Ramos (cell line): ENCODE results near the gene CCDC97.
"Not testable (repeated sequence)": the region's sequence is repeated elsewhere in the genome, so short reads cannot be mapped to it uniquely, and the experiment has no call there.

Experiments used
- in situ Hi-C: fragments of 300-500 bp; cut with MboI; formaldehyde crosslinking; loops from one replicate; pipeline ENCODE4 v1.14.3; 2022; ENCODE audit warnings: low sequenced_read_pairs; ENCODE audit not compliant: unreplicated experiment

CCDC97 gene

DNA sequence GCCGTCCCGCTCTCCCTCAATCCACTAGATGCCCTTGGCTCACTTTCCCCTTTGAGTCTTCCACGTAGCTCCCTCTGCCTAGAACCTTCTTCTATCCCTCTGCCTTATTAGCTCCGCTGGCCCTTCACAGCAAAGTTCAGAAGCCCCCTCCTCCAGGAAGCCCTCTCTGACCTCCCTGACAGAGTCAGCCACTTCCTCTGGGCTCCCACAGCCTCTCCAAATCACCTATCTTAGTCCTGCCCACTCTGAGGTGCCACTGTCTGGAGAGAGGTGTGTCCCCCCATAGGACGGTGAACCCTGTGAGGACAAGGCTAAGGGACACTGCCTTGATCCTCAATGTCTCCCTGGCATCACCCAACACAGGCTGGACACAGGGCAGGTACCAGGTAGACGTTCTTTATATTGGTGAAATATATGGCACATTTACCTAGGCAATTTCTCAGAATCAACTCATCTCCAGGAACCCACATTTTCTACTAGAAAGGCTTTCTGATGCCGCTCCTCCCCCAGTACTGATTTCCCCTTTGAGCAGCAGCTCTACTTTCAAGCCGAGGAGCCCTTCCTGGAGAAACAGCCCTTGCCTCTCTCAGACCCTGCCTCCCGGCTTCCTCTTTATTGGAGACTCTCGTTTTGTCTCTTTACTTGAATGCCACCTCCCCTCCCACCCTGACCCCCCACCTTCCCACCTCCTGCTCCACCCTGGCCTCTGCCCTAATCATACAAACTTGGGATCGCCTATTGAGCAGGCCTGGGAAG, 47.2 kb downstream of the CCDC97 start:
- in situ Hi-C loops, result no loop called here

- in situ Hi-C loops, result no loop called here
Measured at GRCh38 chr19:41357746-41358145, 47.8 kb downstream of the CCDC97 start.

GRCh38 chr19:41359741-41360140, 49.8 kb downstream of the CCDC97 start:
- in situ Hi-C loops, result no loop called here

GRCh38 chr19:41362143-41362847, 52.3 kb downstream of the CCDC97 start:
- in situ Hi-C loops, result no loop called here

GRCh38 chr19:41363371-41363752, 53.4 kb downstream of the CCDC97 start:
- in situ Hi-C loops, result no loop called here

GRCh38 chr19:41363753-41364523, 54.0 kb downstream of the CCDC97 start, which contains the start of gene B9D2:
TSS of gene B9D2 (minus strand) at chr19:41364149. CDS start at chr19:41363519, 630 bp downstream.
- in situ Hi-C loops, result no loop called here

- in situ Hi-C loops, result no loop called here
Measured at GRCh38 chr19:41364524-41365391, 54.8 kb downstream of the CCDC97 start.

GRCh38 chr19:41366089-41366488, 56.1 kb downstream of the CCDC97 start:
- in situ Hi-C loops, result no loop called here

GRCh38 chr19:41367848-41368301, 57.9 kb downstream of the CCDC97 start:
- in situ Hi-C loops, result no loop called here

GRCh38 chr19:41369769-41370168, 59.8 kb downstream of the CCDC97 start:
- in situ Hi-C loops, result no loop called here

GRCh38 chr19:41371119-41371518, 61.1 kb downstream of the CCDC97 start:
- in situ Hi-C loops, result not testable (repeated sequence)

DNA sequence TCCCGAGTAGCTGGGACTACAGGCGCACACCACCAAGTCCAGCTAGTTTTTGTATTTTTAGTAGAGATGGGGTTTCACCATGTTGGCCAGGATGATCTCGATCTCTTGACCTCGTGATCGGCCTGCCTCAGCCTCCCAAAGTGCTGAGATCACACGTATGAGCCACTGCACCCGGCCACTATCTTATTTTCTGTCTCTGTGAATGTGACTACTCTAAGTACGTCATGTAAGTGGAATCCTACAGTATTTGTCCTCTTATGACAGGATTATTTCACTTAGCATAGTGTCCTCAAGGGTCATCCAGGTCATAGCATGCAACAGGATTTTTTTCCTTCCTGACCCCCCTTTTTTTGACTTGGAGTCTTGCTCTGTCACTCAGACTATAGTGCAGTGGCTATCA, 61.6 kb downstream of the CCDC97 start:
- in situ Hi-C loops, result no loop called here

DNA sequence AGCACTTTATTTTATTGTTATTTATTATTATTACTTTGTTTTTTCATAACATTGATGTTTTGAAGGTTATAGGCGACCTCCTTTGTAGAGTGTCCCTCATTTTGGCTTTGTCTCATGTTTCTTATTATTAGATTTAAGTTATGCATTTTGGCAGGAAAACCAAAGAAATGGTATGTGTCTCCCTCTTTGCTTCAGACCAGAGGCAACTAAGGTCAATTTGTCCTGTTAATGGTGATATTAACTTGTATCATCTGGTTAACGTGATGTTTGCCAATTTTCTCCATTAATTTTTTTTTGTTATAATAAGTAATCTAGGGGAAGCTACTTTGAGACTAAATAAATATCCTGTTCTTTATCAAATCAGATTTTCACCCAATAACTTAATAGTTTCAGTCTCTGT, 62.5 kb downstream of the CCDC97 start:
- in situ Hi-C loops, result no loop called here

DNA sequence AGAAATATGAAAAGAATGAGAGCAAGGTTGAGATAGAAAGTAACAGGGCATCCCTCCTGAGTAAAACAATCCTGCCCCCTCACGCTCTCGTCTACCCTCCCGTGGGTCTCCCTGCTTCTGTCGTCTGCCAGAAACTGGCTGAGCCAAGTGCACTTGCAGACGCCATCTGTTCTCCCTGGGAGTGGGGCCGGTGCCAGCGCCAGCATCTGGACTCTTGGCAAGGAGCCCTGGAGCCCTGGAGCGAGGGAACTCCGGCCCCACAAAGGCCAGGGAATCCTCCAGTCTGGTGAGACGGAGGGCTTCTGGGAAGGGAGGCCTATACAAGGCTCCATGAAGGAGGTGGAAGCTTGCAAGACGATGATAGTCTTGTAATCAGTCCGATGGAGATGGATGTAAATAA, 64.0 kb downstream of the CCDC97 start:
- in situ Hi-C loops, result no loop called here
